CD14-positive monocyte (primary cell): ENCODE data around the gene RGS16. TPM values are rescaled to one million over a fixed set of nuclear protein-coding genes. Genes with fewer than 3 reads are reported as not detected.

ENCODE experiments used
- DNase-seq, 3 donors: peaks; one replicate each; pipeline ENCODE4 v3.0.0-alpha.2; 2011 to 2022
- H2AFZ ChIP-seq: 2 replicates; pipeline ENCODE4 v1.6.0; 2012; ENCODE audit warnings: mild to moderate bottlenecking, low read depth, low read length, inconsistent platforms; ENCODE audit not compliant: insufficient read depth, poor library complexity, severe bottlenecking
- H3K27ac ChIP-seq, 2 donors: 1 replicate in 1 of 2; 2 replicates in 1 of 2; pipeline ENCODE4 v1.5.1; 2012 to 2013; ENCODE audit warnings: low read length in 2 of 2, control low read depth in 1 of 2, inconsistent platforms in 1 of 2, low read depth in 1 of 2, mild to moderate bottlenecking in 1 of 2
- H3K27me3 ChIP-seq, 2 donors: one replicate each; pipeline versions ENCODE4 v1.6.0 to v1.6.1; 2011 to 2013; ENCODE audit warnings: low read length in 2 of 2; ENCODE audit not compliant: control insufficient read depth in 2 of 2, insufficient read depth in 2 of 2
- H3K36me3 ChIP-seq, 2 donors: replicated peaks in 1 of 2; 1 replicate in 1 of 2; 2 replicates in 1 of 2; pipeline versions ENCODE4 v1.5.1 to v1.6.1; 2012 to 2013; ENCODE audit warnings: low read length in 2 of 2, control low read depth in 1 of 2, inconsistent platforms in 1 of 2, mild to moderate bottlenecking in 1 of 2; ENCODE audit not compliant: insufficient read depth in 2 of 2, control insufficient read depth in 1 of 2
- H3K4me1 ChIP-seq, 2 donors: 1 replicate in 1 of 2; 2 replicates in 1 of 2; pipeline versions ENCODE4 v1.5.1 to v1.6.1; 2012 to 2013; ENCODE audit warnings: low read length in 2 of 2, control low read depth in 1 of 2, inconsistent platforms in 1 of 2, mild to moderate bottlenecking in 1 of 2, moderate library complexity in 1 of 2; ENCODE audit not compliant: insufficient read depth in 2 of 2, control insufficient read depth in 1 of 2
- H3K4me2 ChIP-seq: replicated peaks from 2 replicates; pipeline ENCODE3; 2012; ENCODE audit warnings: low read length, moderate library complexity, mild to moderate bottlenecking; ENCODE audit not compliant: poor library complexity, severe bottlenecking; ENCODE audit errors: extremely low read depth
- H3K4me3 ChIP-seq, 3 experiments: fragments of 200-600 bp in 1 of 3; sonication (generic) in 1 of 3; replicated peaks in 1 of 3; 1 replicate in 2 of 3; 2 replicates in 1 of 3; pipeline ENCODE4 v1.5.1; 2011 to 2013; ENCODE audit warnings: low read length in 3 of 3, mild to moderate bottlenecking in 3 of 3, control low read depth in 2 of 3, low read depth in 2 of 3, inconsistent platforms in 1 of 3, moderate library complexity in 1 of 3
- H3K79me2 ChIP-seq: 2 replicates; pipeline ENCODE4 v1.6.0; 2012; ENCODE audit warnings: mild to moderate bottlenecking, control low read depth, inconsistent platforms, low read length, moderate library complexity; ENCODE audit not compliant: insufficient read depth
- H3K9ac ChIP-seq: 2 replicates; pipeline ENCODE4 v1.6.0; 2017; ENCODE audit warnings: low read length, mild to moderate bottlenecking; ENCODE audit not compliant: insufficient read depth, poor library complexity, severe bottlenecking
- H3K9me3 ChIP-seq, 2 donors: replicated peaks in 1 of 2; 1 replicate in 1 of 2; 2 replicates in 1 of 2; pipeline versions ENCODE4 v1.5.1 to v1.6.1; 2012 to 2013; ENCODE audit warnings: low read length in 2 of 2, control low read depth in 1 of 2; ENCODE audit not compliant: control insufficient read depth in 1 of 2, insufficient read depth in 1 of 2
- H4K20me1 ChIP-seq: 2 replicates; pipeline ENCODE4 v1.6.0; 2012; ENCODE audit warnings: mild to moderate bottlenecking, low read length, control low read depth, moderate library complexity; ENCODE audit not compliant: insufficient read depth
- H3K27ac Mint-ChIP-seq, 7 donors: one replicate each; pipeline ENCODE4 v1.8.0; 2020; ENCODE audit warnings: mild to moderate bottlenecking in 7 of 7, mixed read lengths in 7 of 7, moderate library complexity in 6 of 7, inconsistent platforms in 2 of 7
- H3K27me3 Mint-ChIP-seq, 3 donors: one replicate each; pipeline ENCODE4 v1.8.0; 2021 to 2022; ENCODE audit warnings: low read depth in 3 of 3, mild to moderate bottlenecking in 3 of 3, mixed read lengths in 3 of 3, moderate library complexity in 3 of 3, inconsistent platforms in 1 of 3
- H3K36me3 Mint-ChIP-seq, 2 donors: one replicate each; pipeline ENCODE4 v1.8.0; 2020; ENCODE audit warnings: mixed read lengths in 2 of 2, inconsistent platforms in 1 of 2, mild to moderate bottlenecking in 1 of 2
- H3K4me1 Mint-ChIP-seq: one replicate; pipeline ENCODE4 v1.8.0; 2020; ENCODE audit warnings: mild to moderate bottlenecking, mixed read lengths
- H3K4me3 Mint-ChIP-seq, 2 donors: one replicate each; pipeline ENCODE4 v1.8.0; 2020; ENCODE audit warnings: mild to moderate bottlenecking in 2 of 2, mixed read lengths in 2 of 2, moderate library complexity in 1 of 2
- H3K9me3 Mint-ChIP-seq, 7 donors: one replicate each; pipeline ENCODE4 v1.8.0; 2020 to 2022; ENCODE audit warnings: mixed read lengths in 7 of 7, mild to moderate bottlenecking in 6 of 7, moderate library complexity in 6 of 7, inconsistent platforms in 2 of 7
- CTCF ChIP-seq: fragments of 200-600 bp; IDR thresholded peaks from one replicate; pipeline ENCODE4 v1.8.0; 2022; ENCODE audit warnings: antibody characterized with exemption, mild to moderate bottlenecking
- WGBS: methylation state at CpG from one replicate; pipeline ENCODE4 v1.1.5; 2013; ENCODE audit warnings: missing lambda C conversion rate; ENCODE audit not compliant: insufficient coverage; 5-methylcytosine and 5-hydroxymethylcytosine counted together
- intact Hi-C, 2 donors: fragments of 100-400 bp; cut with micrococcal nuclease; formaldehyde crosslinking; loops; one replicate each; pipeline versions ENCODE4 v1.15.0 to v1.15.1; 2023
- polyA plus RNA-seq, 3 donors: library from polyadenylated mRNA; depleted of rRNA in 1 of 3; unstranded in 2 of 3; stranded (reverse) in 1 of 3; fragments of 300-500 nt in 2 of 3; fragments of >200 nt in 1 of 3; fragmentation: Illumina TruSeq in 2 of 3; gene quantifications; 1 replicate in 2 of 3; 2 replicates in 1 of 3; pipeline ENCODE4 v1.2.3, GENCODE V29; 2012 to 2021

RGS16 gene
- polyA plus RNA-seq, 3 donors, result 0.07 to 0.44 TPM; not detected in 1

GRCh38 chr1:182602935-182603645 lies 1.1 kb downstream of the RGS16 start:
- peaks cover 11 to 13% of the 10 kb centered on the region in 2 donors for H3K4me1 ChIP-seq
- H3K27me3 Mint-ChIP-seq, result peaks cover 9 to 18% (median 17%) of the 10 kb centered on the region in 3 donors
- no peak overlapping the region for H3K9ac ChIP-seq
- no peak overlapping the region for H3K27ac ChIP-seq
- no peak overlapping the region for H3K4me3 ChIP-seq
- intact Hi-C loops, result loop anchor here (5.0 to 10.0 kb wide), 3 partner anchors 179 to 518 kb away; partner anchors contain the start of gene NPL (in 1 of the 2)
- peaks cover 0 to 2% (median 0%) of the 10 kb centered on the region in 7 donors for H3K9me3 Mint-ChIP-seq
- no peak for DNase-seq
- H3K4me2 ChIP-seq, result no peak overlapping the region
- H3K36me3 Mint-ChIP-seq, result peaks cover 0 to 3% of the 10 kb centered on the region in 2 donors
- no peaks in the 10 kb centered on the region for H3K79me2 ChIP-seq
- peaks cover 26% of the 10 kb centered on the region for H3K4me1 Mint-ChIP-seq
- H2AFZ ChIP-seq, result no peak overlapping the region
- peaks cover 13 to 45% of the 10 kb centered on the region in 2 donors for H3K27me3 ChIP-seq
- H3K36me3 ChIP-seq, result no peaks in the 10 kb centered on the region
- H3K9me3 ChIP-seq, result no peaks in the 10 kb centered on the region
- H3K4me3 Mint-ChIP-seq, result no peak overlapping the region
- no peaks in the 10 kb centered on the region for H4K20me1 ChIP-seq
- no peak overlapping the region for H3K27ac Mint-ChIP-seq
- WGBS, result 90% methylated on average over 7 of the region's 10 CpGs
- no peak for TF ChIP-seq CTCF

- intact Hi-C loops, result loop anchor here (2.0 to 10.0 kb wide), 4 partner anchors 180 to 517 kb away; partner anchors contain the start of genes DHX9 (in 1 of the 2) and NPL (in 1 of the 2)
- Histone ChIP-seq H3K4me2 (no peak overlapping the region), H3K4me3 (no peak overlapping the region), H3K4me1 (peaks cover 11 to 13% of the 10 kb centered on the region in 2 donors), H3K9ac (no peak overlapping the region), H3K9me3 (no peaks in the 10 kb centered on the region), H3K27me3 (peaks cover 13 to 43% of the 10 kb centered on the region in 2 donors), H3K79me2 (no peaks in the 10 kb centered on the region), H3K27ac (no peak overlapping the region), H3K36me3 (no peaks in the 10 kb centered on the region), H4K20me1 (no peaks in the 10 kb centered on the region), H2AFZ (no peak overlapping the region)
- no peak for DNase-seq
- H3K36me3 Mint-ChIP-seq, result peaks cover 0 to 3% of the 10 kb centered on the region in 2 donors
- no peak overlapping the region for H3K27ac Mint-ChIP-seq
- no peak for TF ChIP-seq CTCF
- peaks cover 9 to 14% (median 13%) of the 10 kb centered on the region in 3 donors for H3K27me3 Mint-ChIP-seq
- 100% methylated on average over 1 of the region's 4 CpGs for WGBS
- H3K4me3 Mint-ChIP-seq, result no peak overlapping the region
- peaks cover 0 to 2% (median 0%) of the 10 kb centered on the region in 7 donors for H3K9me3 Mint-ChIP-seq
- H3K4me1 Mint-ChIP-seq, result peaks cover 19% of the 10 kb centered on the region
Measured at GRCh38 chr1:182601913-182602312, 2.3 kb downstream of the RGS16 start.
